ENCODE results near the gene MTOR. TPM values are rescaled to one million over a fixed set of nuclear protein-coding genes. Genes with fewer than 3 reads are reported as not detected.
"Not testable (repeated sequence)": the region's sequence is repeated elsewhere in the genome, so short reads cannot be mapped to it uniquely, and the experiment has no call there.

The MTOR gene
- polyA plus RNA-seq, 4 donors = 11.3 to 22.9 (median 17.7) TPM

DNA sequence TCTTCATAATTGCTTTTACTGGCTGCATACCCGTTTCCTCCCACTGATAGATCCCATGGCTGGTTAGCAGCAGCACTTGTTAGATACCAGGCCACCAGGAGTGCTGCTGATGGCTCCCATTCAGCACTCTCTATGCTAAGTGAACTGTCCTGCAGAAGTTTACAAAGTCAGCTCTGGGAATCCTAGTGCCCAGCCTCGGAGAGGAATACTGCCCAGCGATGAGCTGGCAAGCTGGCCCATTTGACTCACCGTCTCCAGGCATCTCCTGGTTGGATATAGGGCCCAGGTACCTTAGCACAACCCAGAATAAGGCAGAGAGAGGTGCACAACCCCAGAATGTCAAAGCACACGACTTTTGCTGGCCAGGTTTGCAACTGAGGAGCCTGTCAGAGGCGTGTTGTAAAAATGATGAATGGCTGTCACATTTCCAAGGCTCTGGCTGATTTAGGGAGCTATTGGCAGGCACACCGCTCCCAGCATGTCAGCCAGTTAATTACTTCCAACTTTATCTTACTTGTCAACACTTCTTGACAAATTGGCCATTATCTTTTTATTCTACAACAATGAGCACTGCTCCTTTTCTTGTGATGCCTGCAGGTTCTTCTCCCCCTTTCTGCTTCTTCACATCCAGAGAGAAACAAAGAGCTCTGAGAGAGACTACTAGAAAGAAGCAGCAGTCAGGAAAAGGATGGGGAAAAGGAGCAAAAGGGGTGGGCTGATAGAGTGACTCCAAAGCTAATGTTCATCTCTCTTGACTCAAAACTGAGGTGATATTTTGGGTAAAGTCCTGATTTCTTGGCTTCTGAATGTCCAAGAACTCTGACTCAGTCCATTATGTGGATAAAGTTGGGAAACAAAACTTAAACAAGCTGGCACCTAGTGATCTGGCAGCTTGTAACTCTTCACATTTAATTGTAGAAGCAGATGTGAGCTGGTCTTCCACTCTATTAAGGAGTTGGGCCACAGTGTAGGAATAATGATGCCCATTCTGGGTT, 84.0 kb downstream of the MTOR start:
- no peak overlapping the region for H3K4me3 ChIP-seq (ENCODE audit: low read depth in 1 of 3, low read length in 3 of 3)
- FAIRE-seq (no peak), DNase-seq (no peak)
- no peaks in the 10 kb centered on the region for H3K4me1 ChIP-seq (ENCODE audit: control insufficient read depth in 3 of 3, insufficient read depth in 2 of 3, low read depth in 1 of 3, low read length in 2 of 3)
- peaks cover 6 to 26% (median 7%) of the 10 kb centered on the region in 3 donors for H3K36me3 ChIP-seq (ENCODE audit: control insufficient read depth in 3 of 3, insufficient read depth in 2 of 3, low read depth in 1 of 3, low read length in 3 of 3)
- H3K27ac ChIP-seq (ENCODE audit: low read depth in 1 of 3, low read length in 2 of 3) = no peak overlapping the region
- no peaks in the 10 kb centered on the region for H3K9me3 ChIP-seq (ENCODE audit: control insufficient read depth in 2 of 2, insufficient read depth in 1 of 2, low read depth in 1 of 2, low read length in 1 of 2)
- 60 to 66% (median 63%) methylated on average over 7 of the region's 7 CpGs for WGBS, 3 donors
- H3K27me3 ChIP-seq (ENCODE audit: control insufficient read depth in 3 of 3, insufficient read depth in 3 of 3, low read length in 3 of 3) = no peaks in the 10 kb centered on the region

DNA sequence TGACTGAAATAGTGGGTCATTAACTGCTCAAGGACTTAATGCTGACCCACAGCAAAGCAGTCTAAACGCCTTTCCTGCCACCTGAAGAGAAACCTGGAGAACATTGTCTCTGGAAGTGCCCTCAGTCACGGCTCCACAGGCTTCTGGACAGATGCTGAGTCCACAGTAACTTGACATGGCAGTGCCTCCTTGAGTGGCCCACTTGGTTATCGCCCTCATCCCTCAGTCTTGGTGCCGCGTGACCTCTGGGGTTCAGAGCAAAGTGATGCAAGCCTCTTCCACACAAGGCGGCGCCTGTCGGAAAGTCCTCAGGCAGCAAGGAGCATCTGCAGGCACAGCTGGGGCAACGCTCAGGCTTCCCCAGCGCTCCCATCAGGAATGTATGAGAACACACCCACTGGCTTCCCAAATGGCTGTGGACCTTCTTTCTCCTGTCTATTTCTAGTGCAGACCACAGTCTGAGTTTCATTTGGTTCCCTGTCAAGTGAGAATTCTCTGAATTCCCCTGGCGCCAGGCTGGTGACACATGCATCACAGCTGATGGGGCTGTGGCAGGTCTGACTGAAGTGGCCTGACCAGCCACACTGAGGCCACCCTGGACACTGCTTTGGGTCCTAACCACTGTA, 86.2 kb downstream of the MTOR start:
- 93 to 96% (median 95%) methylated on average over 11 of the region's 11 CpGs for WGBS, 3 donors
- no peak overlapping the region for H3K27ac ChIP-seq (ENCODE audit: low read depth in 1 of 3, low read length in 2 of 3)
- H3K27me3 ChIP-seq (ENCODE audit: control insufficient read depth in 3 of 3, insufficient read depth in 3 of 3, low read length in 3 of 3) = no peaks in the 10 kb centered on the region
- H3K4me1 ChIP-seq (ENCODE audit: control insufficient read depth in 3 of 3, insufficient read depth in 2 of 3, low read depth in 1 of 3, low read length in 2 of 3) = no peaks in the 10 kb centered on the region
- DNase-seq (no peak), FAIRE-seq (no peak)
- no peak overlapping the region for H3K4me3 ChIP-seq (ENCODE audit: low read depth in 1 of 3, low read length in 3 of 3)
- H3K36me3 ChIP-seq (ENCODE audit: control insufficient read depth in 3 of 3, insufficient read depth in 2 of 3, low read depth in 1 of 3, low read length in 3 of 3) = peaks cover 2 to 18% (median 4%) of the 10 kb centered on the region in 3 donors
- no peaks in the 10 kb centered on the region for H3K9me3 ChIP-seq (ENCODE audit: control insufficient read depth in 2 of 2, insufficient read depth in 1 of 2, low read depth in 1 of 2, low read length in 1 of 2)

DNA sequence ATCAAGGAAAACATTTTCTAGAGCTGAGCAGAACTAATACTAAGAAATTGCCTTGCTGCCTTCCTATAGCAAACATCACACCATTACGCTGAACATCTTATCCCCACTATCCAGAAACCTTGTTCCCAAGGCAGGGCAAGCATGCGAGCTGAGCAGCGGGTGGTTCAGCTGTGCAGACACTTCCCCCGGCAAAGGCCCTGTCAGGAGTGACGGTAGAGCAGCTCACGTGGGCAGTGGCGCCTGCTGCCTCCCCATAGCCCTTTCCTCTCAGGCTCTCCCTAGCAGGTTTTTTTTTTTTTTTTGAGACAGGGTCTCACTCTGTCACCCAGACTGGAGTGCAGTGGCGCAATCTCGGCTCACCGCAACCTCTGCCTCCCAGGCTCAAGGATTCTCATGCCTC, 86.9 kb downstream of the MTOR start:
- H3K27me3 ChIP-seq (ENCODE audit: control insufficient read depth in 3 of 3, insufficient read depth in 3 of 3, low read length in 3 of 3) = no peaks in the 10 kb centered on the region
- WGBS, 3 donors = 96 to 98% (median 97%) methylated on average over 10 of the region's 10 CpGs
- DNase-seq = no peak
- no peak for FAIRE-seq
- no peaks in the 10 kb centered on the region for H3K4me1 ChIP-seq (ENCODE audit: control insufficient read depth in 3 of 3, insufficient read depth in 2 of 3, low read depth in 1 of 3, low read length in 2 of 3)
- no peak overlapping the region for H3K27ac ChIP-seq (ENCODE audit: low read depth in 1 of 3, low read length in 2 of 3)
- no peaks in the 10 kb centered on the region for H3K9me3 ChIP-seq (ENCODE audit: control insufficient read depth in 2 of 2, insufficient read depth in 1 of 2, low read depth in 1 of 2, low read length in 1 of 2)
- H3K36me3 ChIP-seq (ENCODE audit: control insufficient read depth in 3 of 3, insufficient read depth in 2 of 3, low read depth in 1 of 3, low read length in 3 of 3) = peaks cover 2 to 18% (median 4%) of the 10 kb centered on the region in 3 donors
- no peak overlapping the region for H3K4me3 ChIP-seq (ENCODE audit: low read depth in 1 of 3, low read length in 3 of 3)

DNA sequence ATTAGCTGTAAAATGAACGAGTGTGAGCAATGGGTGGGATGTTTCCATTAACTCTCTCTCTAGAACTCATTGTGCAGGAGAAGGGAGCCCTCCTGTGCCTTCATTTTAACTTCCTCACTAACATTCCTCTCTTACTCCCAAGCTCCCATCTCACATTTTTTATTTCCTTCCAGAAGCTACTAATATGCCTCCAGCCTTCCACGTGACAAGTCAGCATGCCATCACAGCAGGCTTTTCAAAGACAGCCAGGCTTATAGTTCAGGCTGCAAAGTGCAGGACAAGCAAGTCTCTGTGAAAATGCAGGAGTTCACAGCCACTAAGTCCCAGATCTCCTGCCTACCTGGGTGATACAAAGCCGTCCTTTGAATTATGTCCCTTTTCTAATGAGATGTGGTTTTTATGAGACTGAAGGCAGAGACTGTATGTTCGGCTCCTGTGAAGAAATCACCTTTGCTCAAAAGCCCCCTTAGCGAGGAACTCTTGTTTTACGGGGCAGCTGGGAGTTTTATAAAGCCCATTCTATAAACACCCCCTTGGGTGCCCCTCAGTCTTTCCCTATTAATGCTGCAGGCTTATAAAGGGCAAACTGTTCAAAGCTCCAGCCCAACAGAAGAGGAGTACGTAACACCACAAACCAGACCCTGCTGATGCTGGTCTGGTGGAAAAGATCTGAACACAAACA, 87.9 kb downstream of the MTOR start:
- FAIRE-seq (no peak), DNase-seq (no peak)
- H3K4me3 ChIP-seq (ENCODE audit: low read depth in 1 of 3, low read length in 3 of 3) = no peak overlapping the region
- H3K27me3 ChIP-seq (ENCODE audit: control insufficient read depth in 3 of 3, insufficient read depth in 3 of 3, low read length in 3 of 3) = no peaks in the 10 kb centered on the region
- WGBS, 3 donors = 88 to 92% (median 91%) methylated on average over 7 of the region's 7 CpGs
- peaks cover 2 to 14% (median 4%) of the 10 kb centered on the region in 3 donors for H3K36me3 ChIP-seq (ENCODE audit: control insufficient read depth in 3 of 3, insufficient read depth in 2 of 3, low read depth in 1 of 3, low read length in 3 of 3)
- no peaks in the 10 kb centered on the region for H3K4me1 ChIP-seq (ENCODE audit: control insufficient read depth in 3 of 3, insufficient read depth in 2 of 3, low read depth in 1 of 3, low read length in 2 of 3)
- H3K27ac ChIP-seq (ENCODE audit: low read depth in 1 of 3, low read length in 2 of 3) = no peak overlapping the region
- no peaks in the 10 kb centered on the region for H3K9me3 ChIP-seq (ENCODE audit: control insufficient read depth in 2 of 2, insufficient read depth in 1 of 2, low read depth in 1 of 2, low read length in 1 of 2)

DNA sequence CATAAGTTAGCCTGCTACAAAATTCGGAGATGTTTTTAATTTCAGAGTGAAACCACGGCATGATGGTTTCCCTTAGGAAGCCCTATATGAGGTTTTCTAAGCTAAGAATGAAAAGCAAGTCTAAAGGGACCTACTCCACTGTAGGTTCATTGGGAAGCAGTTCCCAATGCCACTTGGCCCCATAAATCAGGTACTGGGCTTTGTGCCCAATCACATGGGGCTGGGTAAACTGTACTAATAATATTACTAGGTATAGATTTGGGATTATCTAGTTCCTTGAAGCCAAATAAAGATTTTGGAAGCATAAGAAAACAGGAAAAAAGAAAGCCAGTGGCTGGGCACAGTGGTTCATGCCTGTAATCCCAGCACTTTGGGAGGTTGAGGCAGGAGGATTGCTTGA, 92.2 kb downstream of the MTOR start:
- H3K4me1 ChIP-seq (ENCODE audit: control insufficient read depth in 3 of 3, insufficient read depth in 2 of 3, low read depth in 1 of 3, low read length in 2 of 3) = no peaks in the 10 kb centered on the region
- DNase-seq (no peak), FAIRE-seq (no peak)
- H3K27ac ChIP-seq (ENCODE audit: low read depth in 1 of 3, low read length in 2 of 3) = no peak overlapping the region
- H3K36me3 ChIP-seq (ENCODE audit: control insufficient read depth in 3 of 3, insufficient read depth in 2 of 3, low read depth in 1 of 3, low read length in 3 of 3) = peaks cover 2 to 9% (median 3%) of the 10 kb centered on the region in 3 donors
- H3K27me3 ChIP-seq (ENCODE audit: control insufficient read depth in 3 of 3, insufficient read depth in 3 of 3, low read length in 3 of 3) = no peaks in the 10 kb centered on the region
- H3K9me3 ChIP-seq (ENCODE audit: control insufficient read depth in 2 of 2, insufficient read depth in 1 of 2, low read depth in 1 of 2, low read length in 1 of 2) = no peaks in the 10 kb centered on the region
- WGBS, 3 donors = 89 to 95% (median 92%) methylated on average over 2 of the region's 2 CpGs
- no peak overlapping the region for H3K4me3 ChIP-seq (ENCODE audit: low read depth in 1 of 3, low read length in 3 of 3)

DNA sequence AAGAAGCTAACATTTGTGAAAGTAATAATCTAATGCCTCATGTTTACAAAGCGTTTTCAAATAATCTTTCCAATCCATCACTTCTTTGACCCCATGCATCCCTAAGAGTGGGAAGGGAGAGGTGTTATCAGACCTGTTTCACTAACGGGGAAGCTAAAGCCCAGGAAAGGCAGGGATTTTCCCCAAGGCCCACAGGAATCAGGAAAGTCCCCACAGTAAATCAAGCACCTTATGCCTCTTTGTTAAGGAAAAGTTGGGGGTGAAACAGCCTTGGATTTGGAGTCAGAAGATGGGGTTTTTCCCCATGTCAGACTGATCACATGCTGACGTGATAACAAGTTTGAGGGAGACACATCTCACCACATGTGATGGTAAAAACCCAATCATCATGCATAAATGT, 93.1 kb downstream of the MTOR start:
- WGBS, 3 donors = 69 to 76% (median 73%) methylated on average over 3 of the region's 3 CpGs
- Histone ChIP-seq H3K27ac (ENCODE audit: low read depth in 1 of 3, low read length in 2 of 3) (no peak overlapping the region), H3K27me3 (ENCODE audit: control insufficient read depth in 3 of 3, insufficient read depth in 3 of 3, low read length in 3 of 3) (no peaks in the 10 kb centered on the region), H3K4me3 (ENCODE audit: low read depth in 1 of 3, low read length in 3 of 3) (no peak overlapping the region), H3K4me1 (ENCODE audit: control insufficient read depth in 3 of 3, insufficient read depth in 2 of 3, low read depth in 1 of 3, low read length in 2 of 3) (no peaks in the 10 kb centered on the region), H3K9me3 (ENCODE audit: control insufficient read depth in 2 of 2, insufficient read depth in 1 of 2, low read depth in 1 of 2, low read length in 1 of 2) (no peaks in the 10 kb centered on the region), H3K36me3 (ENCODE audit: control insufficient read depth in 3 of 3, insufficient read depth in 2 of 3, low read depth in 1 of 3, low read length in 3 of 3) (peaks cover 0 to 9% (median 3%) of the 10 kb centered on the region in 3 donors)
- DNase-seq (no peak), FAIRE-seq (no peak)

DNA sequence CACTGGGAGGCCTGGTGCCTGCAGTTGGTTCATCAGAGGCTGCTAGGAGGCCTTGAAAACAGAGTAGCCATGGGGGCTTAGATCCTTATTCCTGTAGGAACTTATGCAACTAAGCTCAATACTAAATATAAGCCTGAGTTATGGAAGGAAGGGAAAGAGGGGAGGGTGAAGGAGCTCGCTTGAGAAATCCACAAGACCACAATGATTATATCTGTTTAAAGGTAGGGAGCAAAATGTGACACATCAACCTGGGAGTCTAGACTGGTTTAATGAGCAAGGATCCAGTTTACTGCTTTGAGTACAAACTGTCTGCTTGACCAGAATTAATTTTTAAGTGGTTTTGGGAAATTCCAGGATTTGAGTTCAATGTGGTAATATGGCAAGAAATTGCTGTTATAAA, 93.6 kb downstream of the MTOR start:
- Histone ChIP-seq H3K36me3 (ENCODE audit: control insufficient read depth in 3 of 3, insufficient read depth in 2 of 3, low read depth in 1 of 3, low read length in 3 of 3) (peaks cover 0 to 9% (median 3%) of the 10 kb centered on the region in 3 donors), H3K9me3 (ENCODE audit: control insufficient read depth in 2 of 2, insufficient read depth in 1 of 2, low read depth in 1 of 2, low read length in 1 of 2) (no peaks in the 10 kb centered on the region), H3K27me3 (ENCODE audit: control insufficient read depth in 3 of 3, insufficient read depth in 3 of 3, low read length in 3 of 3) (no peaks in the 10 kb centered on the region), H3K4me3 (ENCODE audit: low read depth in 1 of 3, low read length in 3 of 3) (no peak overlapping the region), H3K27ac (ENCODE audit: low read depth in 1 of 3, low read length in 2 of 3) (no peak overlapping the region), H3K4me1 (ENCODE audit: control insufficient read depth in 3 of 3, insufficient read depth in 2 of 3, low read depth in 1 of 3, low read length in 2 of 3) (no peaks in the 10 kb centered on the region)
- DNase-seq = no peak
- no peak for FAIRE-seq
- 77 to 97% (median 88%) methylated on average over 1 of the region's 1 CpG for WGBS, 3 donors

DNA sequence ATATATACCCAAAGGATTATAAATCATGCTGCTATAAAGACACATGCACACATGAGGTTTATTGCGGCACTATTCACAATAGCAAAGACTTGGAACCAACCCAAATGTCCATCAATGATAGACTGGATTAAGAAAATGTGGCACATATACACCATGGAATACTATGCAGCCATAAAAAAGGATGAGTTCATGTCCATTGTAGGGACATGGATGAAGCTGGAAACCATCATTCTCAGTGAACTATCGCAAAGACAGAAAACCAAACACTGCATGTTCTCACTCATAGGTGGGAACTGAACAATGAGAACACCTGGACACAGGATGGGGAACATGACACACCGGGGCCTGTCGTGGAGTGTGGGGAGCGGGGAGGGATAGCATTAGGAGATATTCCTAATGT, 95.6 kb downstream of the MTOR start:
- not testable (repeated sequence) for H3K4me3 ChIP-seq (ENCODE audit: low read depth in 1 of 3, low read length in 3 of 3); H3K27me3 ChIP-seq (ENCODE audit: control insufficient read depth in 3 of 3, insufficient read depth in 3 of 3, low read length in 3 of 3); H3K36me3 ChIP-seq (ENCODE audit: control insufficient read depth in 3 of 3, insufficient read depth in 2 of 3, low read depth in 1 of 3, low read length in 3 of 3); H3K9me3 ChIP-seq (ENCODE audit: control insufficient read depth in 2 of 2, insufficient read depth in 1 of 2, low read depth in 1 of 2, low read length in 1 of 2); H3K27ac ChIP-seq (ENCODE audit: low read depth in 1 of 3, low read length in 2 of 3); DNase-seq; H3K4me1 ChIP-seq (ENCODE audit: control insufficient read depth in 3 of 3, insufficient read depth in 2 of 3, low read depth in 1 of 3, low read length in 2 of 3); FAIRE-seq
- WGBS, 3 donors = 97 to 99% (median 98%) methylated on average over 5 of the region's 5 CpGs

Measured in small intestine (tissue), 7 donors.